ENCODE data around the gene PPP1R3E.

PPP1R3E gene

DNA sequence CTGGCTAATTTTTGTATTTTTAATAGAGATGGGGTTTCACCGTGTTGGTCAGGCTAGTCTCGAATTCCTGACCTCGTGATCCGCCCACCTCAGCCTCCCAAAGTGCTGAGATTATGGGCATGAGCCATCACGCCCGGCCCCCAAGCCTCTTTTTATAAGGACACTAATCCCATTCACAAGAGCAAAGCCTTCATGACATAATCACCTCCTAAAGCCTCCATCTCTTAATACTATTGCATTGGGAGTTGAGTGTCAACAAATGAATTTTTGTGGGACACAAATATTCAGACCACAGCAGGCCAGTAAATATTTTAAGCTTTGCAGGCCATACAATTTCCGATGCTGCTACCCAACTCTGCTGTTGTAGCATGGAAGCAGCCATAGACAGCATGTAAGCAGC lies 54.1 kb downstream of the PPP1R3E start:
- DNase-seq (ENCODE audit: low read depth in 2 of 2): no peak

All from stimulated activated CD4-positive, alpha-beta T cell treated with anti-CD3 and anti-CD28 coated beads, Interleukin-4, amount 100 ng/mL, for 48 hours (primary cell).